ENCODE results near the gene TOLLIP.

DNA sequence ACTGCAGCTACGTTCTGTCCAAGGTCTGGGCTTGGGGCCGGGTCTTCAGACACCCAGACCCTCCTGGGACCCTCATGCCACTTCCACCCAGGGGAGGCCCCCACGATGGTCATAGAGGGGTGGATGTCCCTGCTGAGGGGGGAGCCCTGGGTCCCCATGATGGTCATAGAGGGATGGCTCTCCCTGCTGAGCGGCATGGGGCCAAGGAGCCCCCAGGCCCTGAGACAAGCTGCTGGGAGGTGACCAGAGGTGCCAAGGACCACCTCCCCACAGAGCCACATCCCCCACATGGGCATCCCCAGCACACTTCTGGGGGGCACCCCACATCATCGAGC is 79.3 kb downstream of the TOLLIP start:
- no peak for TF ChIP-seq BHLHE40 (IDR thresholded peaks at IDR 0.05; ENCODE audit: borderline replicate concordance)
- TF ChIP-seq HDGF (IDR thresholded peaks at IDR 0.05; ENCODE audit: borderline replicate concordance), result no peak
- no peak for TF ChIP-seq NFRKB (IDR thresholded peaks at IDR 0.05)
- no peak for TF ChIP-seq LEF1 (IDR thresholded peaks at IDR 0.05; ENCODE audit: borderline replicate concordance)
- no peak for TF ChIP-seq CTBP1 (IDR thresholded peaks at IDR 0.05; ENCODE audit: borderline replicate concordance)
- TF ChIP-seq SP1 (IDR thresholded peaks at IDR 0.05), result no peak
- TF ChIP-seq FOXA1 (IDR thresholded peaks at IDR 0.05), result no peak
- no peak for TF ChIP-seq FOXM1 (IDR thresholded peaks at IDR 0.05; ENCODE audit: borderline replicate concordance)
- no peak for TF ChIP-seq SUZ12 (IDR thresholded peaks at IDR 0.05)
- no peak for TF ChIP-seq FOXK2 (IDR thresholded peaks at IDR 0.05)
